WTC11 (cell line): Measurements from ENCODE around the gene ERICH6. TPM values are rescaled to one million over a fixed set of nuclear protein-coding genes. Genes with fewer than 3 reads are reported as not detected.

ENCODE experiments used
- ATAC-seq: fragments of 200-7000 bp; cut with Tn5 transposase; 2 replicates; pipeline ENCODE4 v1.10.0; 2021; ENCODE audit warnings: mild to moderate bottlenecking, moderate library complexity
- CTCF ChIA-PET: fragments of 300-600 bp; sonication (Branson Sonifier 250); formaldehyde crosslinking; loops from one replicate; lab custom pipeline; 2021; ENCODE audit warnings: antibody characterized with exemption; lab: Charles Lee
- POLR2A ChIA-PET: fragments of 350-600 bp; sonication (Branson Sonifier 250); formaldehyde crosslinking; loops from one replicate; lab custom pipeline; 2021; ENCODE audit warnings: antibody characterized with exemption; lab: Charles Lee
- DNase-seq: peaks from one replicate; pipeline ENCODE4 v3.0.0; 2021; ENCODE audit warnings: low spot score
- H3K27ac Mint-ChIP-seq: 2 replicates; pipeline ENCODE4 v1.8.0; 2021; ENCODE audit warnings: mixed read lengths
- H3K27me3 Mint-ChIP-seq: 2 replicates; pipeline ENCODE4 v1.8.0; 2021; ENCODE audit warnings: low read depth, mild to moderate bottlenecking, moderate library complexity, mixed read lengths
- H3K36me3 Mint-ChIP-seq: 2 replicates; pipeline ENCODE4 v1.8.0; 2021; ENCODE audit warnings: mixed read lengths
- H3K4me1 Mint-ChIP-seq: 2 replicates; pipeline ENCODE4 v1.8.0; 2022; ENCODE audit warnings: mixed read lengths
- H3K4me3 Mint-ChIP-seq: 2 replicates; pipeline ENCODE4 v1.8.0; 2021; ENCODE audit warnings: mild to moderate bottlenecking, moderate library complexity, mixed read lengths
- H3K9me3 Mint-ChIP-seq: 2 replicates; pipeline ENCODE4 v1.8.0; 2021; ENCODE audit warnings: mixed read lengths
- ATF1 ChIP-seq: sonication (generic); formaldehyde crosslinking; IDR thresholded peaks from 2 replicates; pipeline ENCODE4 v1.8.1; 2023; ENCODE audit warnings: mild to moderate bottlenecking, moderate library complexity, missing genetic modification reagents
- FOXP1 ChIP-seq: sonication (generic); formaldehyde crosslinking; IDR thresholded peaks from 2 replicates; pipeline ENCODE4 v1.8.0; 2022; ENCODE audit warnings: missing genetic modification reagents, mild to moderate bottlenecking, moderate library complexity, borderline replicate concordance
- GABPB1 ChIP-seq: sonication (generic); formaldehyde crosslinking; IDR thresholded peaks from 2 replicates; pipeline ENCODE4 v1.8.1; 2023; ENCODE audit warnings: mild to moderate bottlenecking, missing genetic modification reagents
- HMGXB4 ChIP-seq: sonication (generic); formaldehyde crosslinking; IDR thresholded peaks from 2 replicates; pipeline ENCODE4 v1.8.1; 2023; ENCODE audit warnings: mild to moderate bottlenecking, moderate library complexity, missing genetic modification reagents
- JUN ChIP-seq: sonication (generic); formaldehyde crosslinking; IDR thresholded peaks from 2 replicates; pipeline ENCODE4 v1.8.0; 2023; ENCODE audit warnings: mild to moderate bottlenecking, missing genetic modification reagents
- KAT7 ChIP-seq: sonication (generic); formaldehyde crosslinking; IDR thresholded peaks from 2 replicates; pipeline ENCODE4 v1.8.1; 2023; ENCODE audit warnings: missing genetic modification reagents, mild to moderate bottlenecking, borderline replicate concordance
- NFE2L1 ChIP-seq: sonication (generic); formaldehyde crosslinking; IDR thresholded peaks from 2 replicates; pipeline ENCODE4 v1.8.1; 2023; ENCODE audit warnings: missing genetic modification reagents
- PRRX2 ChIP-seq: fragments of 250-450 bp; sonication (Bioruptor Pico); IDR thresholded peaks from 2 replicates; pipeline ENCODE4 v1.8.0; 2021; ENCODE audit warnings: mild to moderate bottlenecking
- RELA ChIP-seq: sonication (generic); formaldehyde crosslinking; IDR thresholded peaks from 2 replicates; pipeline ENCODE4 v1.8.1; 2022; ENCODE audit warnings: missing genetic modification reagents, mild to moderate bottlenecking, borderline replicate concordance
- RORB ChIP-seq: fragments of 250-450 bp; sonication (Bioruptor Pico); IDR thresholded peaks from 2 replicates; pipeline ENCODE4 v1.9.0; 2021; ENCODE audit warnings: mild to moderate bottlenecking
- SMAD3 ChIP-seq: sonication (generic); formaldehyde crosslinking; IDR thresholded peaks from 2 replicates; pipeline ENCODE4 v1.8.0; 2022; ENCODE audit warnings: missing genetic modification reagents, mild to moderate bottlenecking, borderline replicate concordance
- SP1 ChIP-seq: sonication (generic); formaldehyde crosslinking; conservative IDR thresholded peaks from 2 replicates; pipeline ENCODE4 v1.8.1; 2022; ENCODE audit warnings: missing genetic modification reagents
- ZNF138 ChIP-seq: sonication (generic); formaldehyde crosslinking; conservative IDR thresholded peaks from 2 replicates; pipeline ENCODE4 v1.8.1; 2022; ENCODE audit warnings: mild to moderate bottlenecking, moderate library complexity, missing genetic modification reagents
- ZNF281 ChIP-seq: sonication (generic); formaldehyde crosslinking; IDR thresholded peaks from 2 replicates; pipeline ENCODE4 v1.8.0; 2023; ENCODE audit warnings: mild to moderate bottlenecking, missing genetic modification reagents
- total RNA-seq: library from RNA; stranded (reverse); gene quantifications from 3 replicates; pipeline ENCODE4 v1.2.3, GENCODE V29; 2021
- TF ChIP-seq, protein P1 (sequence below): sonication (generic); formaldehyde crosslinking; IDR thresholded peaks from 2 replicates; pipeline ENCODE4 v1.8.0; 2023; ENCODE audit warnings: missing genetic modification reagents, mild to moderate bottlenecking, borderline replicate concordance
- TF ChIP-seq, protein P2 (sequence below): fragments of 250-450 bp; sonication (Bioruptor Pico); IDR thresholded peaks from 2 replicates; pipeline ENCODE4 v1.9.0; 2021; ENCODE audit warnings: mild to moderate bottlenecking

Gene ERICH6
- total RNA-seq, 1 experiment from 2014 or later, result 0.26 TPM

- TF ChIP-seq, protein P1, sequence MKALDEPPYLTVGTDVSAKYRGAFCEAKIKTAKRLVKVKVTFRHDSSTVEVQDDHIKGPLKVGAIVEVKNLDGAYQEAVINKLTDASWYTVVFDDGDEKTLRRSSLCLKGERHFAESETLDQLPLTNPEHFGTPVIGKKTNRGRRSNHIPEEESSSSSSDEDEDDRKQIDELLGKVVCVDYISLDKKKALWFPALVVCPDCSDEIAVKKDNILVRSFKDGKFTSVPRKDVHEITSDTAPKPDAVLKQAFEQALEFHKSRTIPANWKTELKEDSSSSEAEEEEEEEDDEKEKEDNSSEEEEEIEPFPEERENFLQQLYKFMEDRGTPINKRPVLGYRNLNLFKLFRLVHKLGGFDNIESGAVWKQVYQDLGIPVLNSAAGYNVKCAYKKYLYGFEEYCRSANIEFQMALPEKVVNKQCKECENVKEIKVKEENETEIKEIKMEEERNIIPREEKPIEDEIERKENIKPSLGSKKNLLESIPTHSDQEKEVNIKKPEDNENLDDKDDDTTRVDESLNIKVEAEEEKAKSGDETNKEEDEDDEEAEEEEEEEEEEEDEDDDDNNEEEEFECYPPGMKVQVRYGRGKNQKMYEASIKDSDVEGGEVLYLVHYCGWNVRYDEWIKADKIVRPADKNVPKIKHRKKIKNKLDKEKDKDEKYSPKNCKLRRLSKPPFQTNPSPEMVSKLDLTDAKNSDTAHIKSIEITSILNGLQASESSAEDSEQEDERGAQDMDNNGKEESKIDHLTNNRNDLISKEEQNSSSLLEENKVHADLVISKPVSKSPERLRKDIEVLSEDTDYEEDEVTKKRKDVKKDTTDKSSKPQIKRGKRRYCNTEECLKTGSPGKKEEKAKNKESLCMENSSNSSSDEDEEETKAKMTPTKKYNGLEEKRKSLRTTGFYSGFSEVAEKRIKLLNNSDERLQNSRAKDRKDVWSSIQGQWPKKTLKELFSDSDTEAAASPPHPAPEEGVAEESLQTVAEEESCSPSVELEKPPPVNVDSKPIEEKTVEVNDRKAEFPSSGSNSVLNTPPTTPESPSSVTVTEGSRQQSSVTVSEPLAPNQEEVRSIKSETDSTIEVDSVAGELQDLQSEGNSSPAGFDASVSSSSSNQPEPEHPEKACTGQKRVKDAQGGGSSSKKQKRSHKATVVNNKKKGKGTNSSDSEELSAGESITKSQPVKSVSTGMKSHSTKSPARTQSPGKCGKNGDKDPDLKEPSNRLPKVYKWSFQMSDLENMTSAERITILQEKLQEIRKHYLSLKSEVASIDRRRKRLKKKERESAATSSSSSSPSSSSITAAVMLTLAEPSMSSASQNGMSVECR, result no peak
Observed at GRCh38 chr3:150739200-150739863, 35.6 kb upstream of the ERICH6 start (continued).

GRCh38 chr3:150738688-150739087 lies 35.0 kb upstream of the ERICH6 start:
- no peak for DNase-seq
- Mint-ChIP-seq H3K4me3 (no peak overlapping the region), H3K27me3 (no peaks in the 10 kb centered on the region), H3K9me3 (no peaks in the 10 kb centered on the region), H3K36me3 (peaks cover 6% of the 10 kb centered on the region; the same call in 1 of the 2 replicates), H3K27ac (no peak overlapping the region), H3K4me1 (peaks cover 19% of the 10 kb centered on the region)
- ChIA-PET POLR2A (interaction anchor here (1.0 kb wide), 1 partner anchor 24 kb away, joined by 3 read pairs; the partner anchor contains the start of gene SIAH2), CTCF (interaction anchor here (1.0 kb wide), 1 partner anchor 49 kb away, joined by 6 read pairs; no protein-coding TSS in a partner anchor)
- TF ChIP-seq, protein P2, sequence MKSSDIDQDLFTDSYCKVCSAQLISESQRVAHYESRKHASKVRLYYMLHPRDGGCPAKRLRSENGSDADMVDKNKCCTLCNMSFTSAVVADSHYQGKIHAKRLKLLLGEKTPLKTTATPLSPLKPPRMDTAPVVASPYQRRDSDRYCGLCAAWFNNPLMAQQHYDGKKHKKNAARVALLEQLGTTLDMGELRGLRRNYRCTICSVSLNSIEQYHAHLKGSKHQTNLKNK (CRISPR knock-in tag), result no peak
- TF ChIP-seq RORB (CRISPR knock-in tag), result no peak
- no peak for TF ChIP-seq SMAD3 (CRISPR knock-in tag)
- TF ChIP-seq ATF1 (CRISPR knock-in tag), result no peak
- no peak for TF ChIP-seq GABPB1 (CRISPR knock-in tag)
- TF ChIP-seq PRRX2, result no peak
- TF ChIP-seq, protein P1, result no peak
- TF ChIP-seq KAT7 (CRISPR knock-in tag), result no peak
- TF ChIP-seq SP1 (CRISPR knock-in tag), result no peak
- no peak for TF ChIP-seq FOXP1 (CRISPR knock-in tag)
- no peak for TF ChIP-seq RELA
- no peak for TF ChIP-seq ZNF138
- no peak for ATAC-seq

DNA sequence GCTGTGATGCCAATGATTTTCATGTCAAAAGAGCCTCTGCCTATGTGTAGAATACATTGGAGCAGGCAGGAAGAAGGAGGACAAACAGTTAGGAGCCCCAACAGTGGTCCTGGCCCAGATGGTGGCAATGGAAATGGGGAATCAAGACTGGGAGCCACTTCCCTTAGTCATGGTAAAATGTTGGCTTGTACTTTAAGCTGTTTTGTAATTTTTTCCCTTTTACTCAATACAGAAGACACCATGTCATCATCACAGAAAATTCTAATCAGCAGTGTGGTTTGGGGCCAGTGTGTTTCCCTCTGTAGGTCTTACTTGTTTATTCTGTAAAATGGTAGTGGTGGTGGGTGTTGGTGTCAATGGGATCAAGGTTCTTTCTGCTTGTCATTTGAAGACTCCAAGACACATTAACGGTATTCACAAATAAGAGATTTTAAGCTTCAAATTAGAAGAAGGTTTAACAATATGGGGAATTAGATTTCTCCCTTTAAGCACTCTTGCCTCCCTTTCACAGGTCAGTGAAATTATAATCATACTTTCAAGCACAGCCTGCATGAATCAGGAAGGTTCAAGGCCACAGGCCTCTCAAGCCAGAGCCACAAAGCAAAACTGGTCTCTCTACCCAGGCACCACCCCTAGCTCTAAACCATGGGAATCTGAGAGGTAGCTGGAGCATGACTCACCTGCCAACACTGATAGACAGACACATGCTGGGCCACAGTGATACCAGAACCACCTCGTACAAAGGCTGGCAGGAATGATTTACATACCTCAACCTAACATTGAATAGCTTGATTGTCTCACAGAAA lies 34.4 kb upstream of the ERICH6 start:
- H3K36me3 Mint-ChIP-seq, result peaks cover 6% of the 10 kb centered on the region; the same call in 1 of the 2 replicates
- ATAC-seq (peak; percentile 66), DNase-seq (no peak)
- ChIA-PET CTCF (interaction anchor here (1.0 kb wide), 1 partner anchor 50 kb away, joined by 6 read pairs; no protein-coding TSS in a partner anchor), POLR2A (interaction anchor here (1.0 kb wide), 1 partner anchor 25 kb away, joined by 3 read pairs; the partner anchor contains the start of gene SIAH2)
- no peak overlapping the region for H3K27ac Mint-ChIP-seq
- no peaks in the 10 kb centered on the region for H3K9me3 Mint-ChIP-seq
- no peaks in the 10 kb centered on the region for H3K27me3 Mint-ChIP-seq
- peaks cover 24% of the 10 kb centered on the region for H3K4me1 Mint-ChIP-seq
- H3K4me3 Mint-ChIP-seq, result no peak overlapping the region
- TF ChIP-seq RELA, result no peak
- TF ChIP-seq ZNF281 (CRISPR knock-in tag), result no peak
- no peak for TF ChIP-seq HMGXB4 (CRISPR knock-in tag)
- TF ChIP-seq JUN (CRISPR knock-in tag), result no peak
- no peak for TF ChIP-seq NFE2L1 (CRISPR knock-in tag)
